NCI-H1436 treated with DMSO at 0.1 percent for 48 hours (cell line): ENCODE results near the gene TBC1D1.

Source experiments
- DNase-seq: peaks from one replicate; lab custom pipeline; 2025; lab: John Stamatoyannopoulos, UW

Gene TBC1D1

DNA sequence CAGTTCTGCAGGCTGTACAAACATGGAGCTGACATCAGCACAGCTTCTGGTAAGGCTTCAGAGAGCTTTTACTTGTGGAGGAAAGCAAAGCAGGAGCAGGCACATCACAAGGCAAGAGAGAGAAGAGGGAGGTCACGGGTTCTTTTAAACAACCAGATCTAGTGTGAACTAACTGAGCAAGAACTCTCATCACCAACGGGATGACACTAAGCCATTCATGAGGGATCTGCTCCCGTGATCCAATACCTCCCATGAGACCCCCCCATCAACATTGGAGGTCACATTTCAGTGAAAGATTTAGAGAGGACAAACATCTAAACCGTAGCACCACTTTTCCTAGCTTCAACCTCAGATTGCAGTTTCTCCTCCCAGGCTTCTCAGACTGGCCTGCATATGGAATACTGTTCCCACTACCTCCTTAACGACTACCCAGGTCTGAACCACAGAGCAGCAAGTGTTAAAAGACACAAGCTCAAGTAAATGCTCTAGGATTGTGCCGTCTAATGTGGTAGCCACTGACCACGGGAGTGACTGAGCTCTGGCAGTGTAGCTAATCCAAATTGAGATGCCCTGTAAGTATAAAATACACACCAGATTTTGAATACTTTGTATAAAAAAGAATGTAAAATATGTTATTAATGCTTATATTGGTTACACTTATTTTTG lies 262.0 kb downstream of the TBC1D1 start:
- DNase-seq: no peak

DNA sequence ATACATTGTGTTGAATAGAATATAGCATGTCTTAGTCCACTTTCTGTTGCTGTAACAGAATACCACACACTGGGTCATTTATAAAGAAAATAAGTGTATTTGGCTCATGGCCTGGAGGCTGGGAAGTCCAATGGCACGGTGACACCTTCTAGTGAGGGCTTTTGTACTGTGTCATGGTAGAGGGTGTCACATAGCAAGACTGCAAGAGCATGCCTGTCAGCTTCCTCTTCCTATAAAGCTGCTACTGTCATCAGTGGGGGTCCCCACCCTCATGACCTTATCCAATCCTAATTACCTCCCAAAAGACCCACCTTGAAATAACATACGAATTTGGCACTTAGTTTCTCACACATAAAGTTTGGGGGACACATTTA lies 262.5 kb downstream of the TBC1D1 start:
- DNase-seq: no peak

DNA sequence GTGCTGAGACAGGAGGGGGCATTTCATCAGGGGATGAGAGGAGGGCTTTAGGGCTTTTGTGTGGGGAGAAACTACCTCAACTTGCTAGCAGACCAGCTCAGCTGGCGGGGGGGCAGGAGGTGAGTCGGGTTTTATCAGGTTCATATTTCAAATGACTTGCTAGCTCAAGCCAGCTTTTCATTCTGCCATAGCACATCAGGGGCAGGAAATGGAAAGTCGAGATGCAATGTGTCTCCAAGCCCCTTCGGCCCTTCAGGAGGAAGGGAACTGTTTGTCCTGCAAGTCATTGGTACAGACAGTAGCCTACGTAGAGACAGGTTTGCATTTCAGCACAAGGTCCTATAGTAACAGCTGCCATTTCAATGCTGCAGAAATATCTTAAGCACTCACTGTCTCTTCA lies 263.4 kb downstream of the TBC1D1 start:
- DNase-seq: no peak

DNA sequence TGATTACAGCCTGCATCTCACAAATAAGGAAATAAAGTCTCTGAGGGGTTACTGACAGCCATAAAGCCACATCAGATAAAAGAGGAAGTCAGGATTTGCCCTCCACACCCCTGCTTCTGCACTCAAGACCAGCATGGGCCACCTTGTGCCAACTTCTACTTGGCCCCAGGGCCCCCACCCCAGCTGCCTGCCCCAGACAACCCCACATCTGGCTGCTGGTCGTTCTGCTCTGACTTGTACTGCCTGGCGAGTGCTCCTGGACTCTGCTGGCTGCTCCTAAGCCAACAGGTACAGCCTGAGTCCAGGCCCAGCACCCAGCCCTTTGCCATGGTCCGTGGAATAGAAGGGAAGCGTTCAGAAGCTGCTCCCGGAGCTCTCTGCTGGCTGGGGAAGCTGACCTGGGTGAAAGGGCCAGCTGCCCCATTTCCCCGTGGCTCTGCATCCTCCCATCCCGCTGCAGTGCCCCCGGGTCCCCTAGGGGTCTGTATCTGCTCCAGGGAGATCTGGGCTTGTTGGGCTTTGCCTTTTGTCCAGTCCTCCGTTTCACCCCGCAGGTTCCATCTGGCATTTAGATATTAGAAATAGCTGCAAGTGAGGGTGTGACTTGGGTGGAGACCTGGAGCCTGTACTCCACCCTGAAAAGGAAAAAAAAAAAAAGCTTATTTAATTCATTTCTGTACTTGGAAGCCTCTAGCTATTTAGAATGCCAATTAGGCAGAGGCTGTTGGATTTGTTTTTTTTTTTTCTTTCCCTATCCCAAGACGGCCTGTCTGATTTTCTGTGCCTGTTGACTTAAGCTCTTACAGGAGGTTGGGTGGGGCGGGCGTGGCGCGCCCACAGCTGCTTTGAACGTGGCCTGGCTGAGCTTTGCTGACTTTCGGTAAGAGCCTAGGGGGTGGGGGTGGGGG lies 264.1 kb downstream of the TBC1D1 start:
- DNase-seq: no peak

DNA sequence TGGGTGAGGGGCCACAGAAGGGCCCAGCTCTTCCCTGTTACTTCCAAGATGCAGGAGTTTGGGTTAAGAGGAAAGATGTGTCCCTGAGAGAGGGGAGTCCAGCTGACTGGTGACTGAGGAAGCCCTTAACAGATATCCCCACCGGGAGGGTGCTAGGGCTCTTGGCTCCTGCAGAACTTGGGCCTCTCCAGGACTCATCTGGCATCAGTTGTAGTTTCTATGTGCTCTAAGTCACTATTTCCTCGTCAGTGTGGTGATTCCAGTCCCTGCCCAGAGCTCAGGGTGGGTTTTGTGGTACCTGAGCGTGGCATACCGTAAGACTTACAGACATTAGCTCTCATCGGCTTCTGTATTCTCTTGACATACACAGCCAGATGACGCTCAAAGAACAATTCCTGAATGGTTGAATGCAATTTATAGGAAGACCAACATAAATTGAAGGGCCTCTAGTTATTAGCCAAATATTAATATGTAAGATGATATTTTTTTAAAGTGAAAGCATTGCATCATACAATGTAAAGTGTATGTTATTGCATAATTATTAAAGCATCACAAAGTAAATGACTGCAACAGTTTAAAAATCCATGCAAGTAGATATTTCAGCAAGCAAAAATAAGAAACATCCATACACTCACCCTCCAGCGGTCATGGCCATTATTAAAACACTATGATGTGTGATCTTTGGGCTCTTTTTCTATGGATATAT lies 264.9 kb downstream of the TBC1D1 start:
- DNase-seq: no peak

DNA sequence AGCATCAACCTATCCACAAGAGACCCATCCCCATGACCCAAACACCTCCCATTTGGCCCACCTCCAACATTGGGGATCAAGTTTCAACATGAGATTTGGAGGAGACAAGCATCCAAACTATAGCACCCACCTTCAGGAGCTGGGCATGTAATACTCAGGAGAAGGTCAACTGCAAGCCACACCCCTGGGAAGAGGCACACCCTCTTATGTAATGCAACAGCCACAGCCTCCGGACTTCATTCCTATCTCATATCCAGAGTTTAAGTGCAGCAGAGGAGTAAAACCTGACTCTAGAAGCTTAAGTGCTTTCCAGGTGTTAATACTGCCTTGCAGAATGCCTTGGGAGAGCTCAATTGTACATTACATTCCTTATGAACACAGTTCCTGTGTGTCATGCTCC lies 266.7 kb downstream of the TBC1D1 start:
- DNase-seq: no peak

DNA sequence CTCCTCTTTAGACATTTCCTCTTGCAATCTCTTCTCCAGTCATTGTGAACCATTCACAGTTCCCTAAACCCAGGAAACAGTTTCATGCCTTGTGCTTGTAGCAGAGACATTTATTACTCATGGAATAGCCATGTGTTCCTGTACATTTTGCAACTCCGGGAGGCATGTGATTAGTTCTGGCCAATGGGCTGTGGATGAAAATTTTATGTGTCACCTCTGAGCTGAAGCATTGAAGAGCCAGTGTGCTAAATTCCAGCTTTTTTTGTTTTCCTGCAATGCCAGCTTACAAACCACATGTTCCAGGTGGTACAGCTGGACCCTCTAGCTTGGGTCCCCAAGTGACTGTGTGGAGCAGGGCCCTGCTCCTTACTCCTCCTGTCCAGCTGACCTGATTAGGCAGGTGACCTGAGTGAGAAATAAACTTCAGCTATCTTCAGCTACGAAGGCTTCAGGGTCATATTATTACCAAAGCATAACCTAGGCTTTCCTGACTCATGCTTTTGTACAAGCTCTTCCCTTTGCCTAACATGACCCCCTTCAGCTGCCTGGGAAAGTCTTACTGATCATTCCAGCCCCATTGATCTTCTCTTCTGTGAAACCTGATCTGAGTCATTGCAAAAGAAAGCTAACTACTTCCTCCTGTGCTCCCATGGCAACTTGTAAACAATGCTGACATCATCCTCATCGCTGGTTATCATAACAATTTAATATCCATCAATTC lies 269.8 kb downstream of the TBC1D1 start:
- DNase-seq: peak; percentile 31

DNA sequence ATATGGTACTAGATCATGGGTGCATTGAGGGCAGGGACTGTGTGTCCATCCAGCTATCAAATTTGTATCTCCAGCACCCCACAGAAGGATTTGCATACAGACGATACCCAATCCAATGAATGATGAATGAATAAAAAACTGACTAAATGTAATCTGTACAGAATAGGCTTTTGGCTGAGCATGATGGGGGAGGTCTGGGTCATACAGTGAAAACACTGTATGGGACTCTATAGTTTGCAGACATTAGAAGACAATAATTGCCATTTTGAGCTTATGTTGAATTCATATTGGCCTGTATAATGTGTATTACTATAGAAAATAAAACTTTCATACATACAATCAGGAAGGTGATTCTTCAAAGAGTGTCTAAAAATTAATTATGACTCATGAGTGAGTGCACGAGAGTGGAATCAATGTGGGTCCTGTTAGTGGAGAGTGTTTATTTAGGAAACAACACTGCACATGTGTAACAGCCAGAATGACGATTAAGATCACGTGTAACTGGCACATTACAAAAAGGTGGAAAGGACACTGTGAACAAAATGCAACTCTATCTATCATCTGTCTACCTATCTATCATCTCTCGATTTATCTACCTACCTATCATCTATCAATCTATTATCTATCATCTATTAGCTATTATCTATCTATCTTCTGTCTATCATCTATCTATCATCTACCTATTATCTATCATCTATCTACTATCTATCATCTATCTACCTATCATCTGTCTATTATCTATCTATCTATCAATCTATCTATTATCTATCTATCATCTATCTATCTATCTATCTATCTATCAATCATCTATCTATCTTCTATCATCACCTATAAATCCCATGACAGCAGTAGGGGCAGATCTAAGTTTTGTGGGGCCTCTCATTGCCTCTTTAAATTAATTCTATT lies 270.6 kb downstream of the TBC1D1 start:
- DNase-seq: no peak

DNA sequence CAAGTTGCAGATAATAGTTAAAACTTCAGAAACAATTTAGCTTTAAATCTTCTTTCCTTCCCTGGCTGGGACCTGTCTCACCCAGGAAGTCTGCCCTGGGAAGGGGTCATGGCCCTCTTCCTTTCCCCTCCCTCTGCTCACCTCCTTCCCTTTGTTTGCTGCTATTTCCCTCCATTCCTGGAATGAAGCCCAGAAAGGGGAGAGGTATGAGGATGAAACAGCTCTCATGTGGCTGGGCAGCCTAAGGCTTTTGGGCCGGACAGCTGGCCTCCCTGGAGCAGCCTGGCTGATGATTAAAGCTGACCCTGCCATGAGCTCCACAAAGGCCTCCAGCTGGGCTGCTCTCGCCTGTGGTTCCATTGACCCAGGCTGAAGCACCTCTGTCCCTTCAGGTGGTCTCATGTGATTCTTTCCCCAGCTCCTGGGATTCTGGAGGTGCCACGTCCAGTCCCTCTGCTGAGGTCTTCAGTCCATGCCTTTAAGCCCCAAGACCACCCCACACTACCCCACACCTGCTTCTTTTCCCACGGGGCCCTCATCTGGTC lies 271.4 kb downstream of the TBC1D1 start:
- DNase-seq: no peak

DNA sequence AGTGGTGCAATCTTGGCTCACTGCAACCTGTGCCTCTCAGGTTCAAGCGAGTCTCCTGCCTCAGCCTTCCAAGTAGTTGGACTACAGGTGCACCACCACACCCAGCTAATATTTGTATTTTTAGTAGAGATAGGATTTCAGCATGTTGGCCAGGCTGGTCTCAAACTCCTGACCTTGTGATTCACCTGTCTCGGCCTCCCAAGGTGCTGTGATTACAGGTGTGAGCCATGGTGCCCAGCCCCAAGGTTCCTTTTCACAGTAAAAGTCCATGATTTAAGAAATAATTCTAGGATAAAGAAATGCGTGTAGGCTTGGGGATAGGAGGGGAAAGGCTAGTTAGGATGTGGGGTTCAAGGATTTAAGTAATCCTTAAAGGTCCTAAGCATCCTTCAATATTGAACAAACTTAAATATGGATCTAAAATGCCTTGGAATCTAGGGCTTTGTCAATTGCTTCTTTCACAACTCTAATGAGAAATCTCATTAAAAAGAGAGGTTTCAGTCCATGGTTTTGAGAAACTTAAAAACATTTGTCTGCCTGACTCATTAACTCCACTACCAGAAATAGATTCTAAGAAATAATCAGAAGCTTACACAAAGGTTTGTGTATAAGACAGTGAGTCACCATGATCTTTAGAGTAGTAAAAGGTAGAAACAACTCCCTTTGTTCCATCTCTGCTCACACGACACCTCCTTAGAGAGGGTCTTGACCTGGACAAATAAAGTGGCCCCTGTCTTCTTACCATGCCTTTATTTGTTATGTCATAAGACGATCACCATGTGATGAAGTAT lies 272.5 kb downstream of the TBC1D1 start:
- no peak for DNase-seq

DNA sequence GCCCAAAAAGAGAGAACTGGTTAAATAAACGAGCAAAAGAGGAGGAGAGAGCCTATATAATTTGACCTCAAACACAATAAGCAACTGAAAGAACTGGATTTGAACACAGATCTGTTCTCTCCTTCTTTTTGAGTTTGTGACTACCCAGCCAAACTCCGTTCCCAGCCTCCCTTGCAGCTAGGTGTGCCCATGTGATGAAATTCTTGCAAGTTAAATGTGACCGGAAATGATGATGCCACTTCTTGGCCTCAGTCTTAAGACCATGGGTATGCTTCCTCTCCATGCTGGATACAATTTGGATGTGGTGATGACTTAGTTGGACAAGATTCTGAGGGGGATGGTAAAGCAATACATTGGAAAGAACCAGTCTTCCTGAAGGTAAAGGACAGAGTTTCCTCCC lies 273.5 kb downstream of the TBC1D1 start:
- no peak for DNase-seq

DNA sequence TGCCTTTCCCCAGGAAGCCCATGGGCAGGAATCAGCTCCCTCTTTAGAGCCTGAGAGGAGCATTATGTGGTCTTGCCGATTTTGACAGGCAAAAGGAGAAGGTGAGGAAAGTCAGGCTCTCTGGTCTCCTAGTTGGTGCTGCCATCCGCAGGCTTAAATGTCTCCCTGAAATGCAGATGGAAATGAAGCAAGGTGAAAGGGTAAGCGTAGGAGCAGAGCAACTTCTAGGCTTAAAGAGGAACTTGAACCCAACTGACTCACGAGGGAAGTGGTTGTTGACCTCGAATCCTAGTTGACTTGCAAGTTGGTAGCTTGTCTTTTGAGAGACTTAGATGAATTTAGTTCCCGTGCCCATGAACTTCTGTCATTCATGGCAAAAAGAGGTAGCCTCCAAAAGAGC lies 275.2 kb downstream of the TBC1D1 start:
- no peak for DNase-seq

DNA sequence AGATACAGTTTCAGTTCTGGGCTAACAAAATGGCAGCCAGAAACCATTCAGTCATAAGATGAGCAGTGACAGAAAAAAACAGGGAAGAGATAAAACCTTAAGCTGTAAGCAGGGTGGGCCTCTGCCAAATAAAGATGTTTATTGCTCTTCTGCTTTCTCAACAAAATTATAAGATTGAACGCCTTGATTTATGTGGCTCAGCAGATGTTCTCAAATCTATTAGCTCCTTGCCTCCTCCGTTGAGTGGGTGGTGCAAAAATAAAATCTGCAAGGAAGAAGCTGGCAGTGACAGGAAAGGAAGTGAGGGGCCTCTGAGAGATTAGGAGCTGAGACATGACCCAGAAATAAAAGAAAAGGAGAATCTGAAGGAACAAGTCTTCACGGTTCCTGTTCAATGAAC lies 275.9 kb downstream of the TBC1D1 start:
- DNase-seq: no peak

DNA sequence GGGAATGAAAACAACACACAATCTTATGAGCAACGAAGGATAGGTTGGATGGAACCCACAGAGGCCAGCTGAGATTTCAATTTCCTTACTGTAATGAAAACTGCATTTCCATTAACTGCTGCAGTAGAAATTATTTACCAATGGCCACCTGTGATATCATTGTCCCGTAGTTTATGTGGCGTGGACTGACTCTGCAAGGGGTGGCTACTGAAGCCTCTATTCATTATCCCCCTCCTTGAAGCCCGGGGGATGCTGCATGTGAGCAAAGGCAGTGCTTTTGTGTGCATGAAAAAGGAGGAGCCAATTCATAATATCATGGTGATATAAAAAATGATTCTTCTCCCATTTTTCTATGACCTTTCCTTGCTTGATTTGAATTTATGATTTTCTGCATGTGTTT lies 277.1 kb downstream of the TBC1D1 start:
- DNase-seq: no peak

DNA sequence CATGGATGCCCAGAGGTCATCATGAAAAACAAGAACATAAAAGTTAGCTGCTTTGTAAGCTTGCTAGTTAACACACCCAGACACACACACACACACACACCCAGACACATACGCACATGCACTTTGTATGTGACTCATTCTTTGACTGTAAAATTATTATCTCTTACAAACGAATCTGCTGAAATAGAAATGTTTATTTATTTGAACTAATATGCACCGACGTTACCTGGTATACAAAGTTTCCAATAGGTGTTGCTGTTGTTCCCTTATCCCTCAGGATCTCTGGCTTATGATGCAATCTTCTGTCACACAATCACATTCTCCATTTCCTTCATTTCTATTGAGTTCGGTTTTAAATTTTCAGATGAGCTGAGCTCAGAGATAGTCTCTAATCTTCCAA lies 278.6 kb downstream of the TBC1D1 start:
- no peak for DNase-seq

DNA sequence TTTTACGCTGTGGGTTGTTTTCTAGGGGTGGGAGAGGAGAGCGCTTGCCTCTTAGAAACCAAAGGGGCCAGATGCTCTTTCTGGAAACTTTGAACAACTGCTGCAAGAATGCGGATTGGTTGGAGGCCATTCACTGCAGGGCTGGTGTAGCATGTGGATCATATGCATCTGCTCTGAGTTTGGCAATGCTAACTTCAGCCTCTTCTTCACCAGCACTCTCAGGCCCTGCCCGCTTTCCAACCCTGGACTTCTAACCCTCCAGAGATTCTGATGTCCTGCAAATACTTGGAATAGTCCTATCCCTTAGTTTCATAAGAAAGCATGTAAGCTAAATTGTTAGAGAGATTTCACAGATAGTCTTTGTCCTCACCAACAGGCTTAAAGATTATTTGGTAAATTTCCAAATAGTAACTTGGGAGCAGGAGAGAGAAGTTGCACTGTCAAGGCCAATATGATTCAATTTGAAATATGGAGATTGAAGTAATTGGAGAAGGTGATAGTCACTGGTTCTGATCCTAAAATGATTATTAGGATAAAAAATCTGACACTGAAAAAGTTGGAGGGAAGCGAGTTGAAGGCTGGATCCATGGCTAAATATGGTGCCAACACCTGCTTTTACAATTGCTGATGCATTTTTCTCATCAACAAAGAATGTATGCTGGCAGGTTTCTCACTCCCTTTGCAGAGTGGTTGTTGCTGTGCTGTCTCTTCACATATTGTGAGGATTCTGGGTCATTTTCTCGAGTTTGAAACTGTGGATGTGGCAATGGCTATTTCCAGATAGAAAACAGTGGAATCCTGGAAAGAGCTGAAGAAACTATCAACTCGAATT lies 279.7 kb downstream of the TBC1D1 start:
- DNase-seq: no peak

DNA sequence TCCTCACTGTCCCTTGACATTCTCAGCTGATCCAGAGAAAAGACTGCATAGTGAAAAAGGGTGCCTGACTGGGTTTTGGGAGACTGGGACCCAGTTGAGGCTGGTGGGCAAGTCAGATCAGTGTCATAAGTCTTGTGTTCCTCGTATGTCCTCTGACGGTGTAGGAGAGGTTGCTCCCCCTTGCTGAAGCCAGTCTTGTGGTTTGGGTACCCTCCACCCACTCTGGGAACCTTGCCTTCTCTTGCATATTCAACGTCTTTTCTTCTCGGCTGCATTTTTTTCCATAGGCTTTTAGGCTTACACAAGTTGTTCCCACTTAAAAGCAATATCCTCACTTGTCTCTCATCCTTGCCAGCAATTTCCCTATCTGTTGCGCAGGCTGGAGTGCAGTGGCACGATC lies 281.2 kb downstream of the TBC1D1 start:
- no peak for DNase-seq

DNA sequence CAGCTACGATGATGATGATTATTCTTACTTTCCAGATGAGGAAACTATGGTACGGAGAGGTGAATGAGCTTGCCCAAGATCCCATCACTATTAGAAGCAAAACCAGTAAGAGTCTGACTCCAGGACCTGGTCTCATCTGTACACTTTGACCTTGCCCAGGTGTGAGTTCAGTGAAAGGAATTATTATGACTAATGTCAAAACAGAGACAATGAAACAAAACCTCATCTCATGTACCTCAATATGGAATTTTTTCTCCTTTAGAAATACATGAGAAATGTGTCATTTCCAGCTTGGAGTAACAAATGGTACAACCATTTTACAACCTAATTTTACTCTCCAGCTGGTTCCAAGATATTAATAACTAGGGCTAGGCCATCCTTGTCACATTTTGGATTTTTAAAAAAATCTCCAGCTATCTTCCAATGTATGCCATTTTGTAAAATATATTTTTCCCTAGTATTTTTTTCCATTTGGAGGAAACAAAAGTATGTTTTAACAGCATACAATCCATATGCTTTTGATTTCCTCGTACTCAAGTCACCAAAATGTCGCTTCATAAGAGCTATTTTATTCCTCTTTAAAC lies 283.1 kb downstream of the TBC1D1 start:
- DNase-seq: no peak

DNA sequence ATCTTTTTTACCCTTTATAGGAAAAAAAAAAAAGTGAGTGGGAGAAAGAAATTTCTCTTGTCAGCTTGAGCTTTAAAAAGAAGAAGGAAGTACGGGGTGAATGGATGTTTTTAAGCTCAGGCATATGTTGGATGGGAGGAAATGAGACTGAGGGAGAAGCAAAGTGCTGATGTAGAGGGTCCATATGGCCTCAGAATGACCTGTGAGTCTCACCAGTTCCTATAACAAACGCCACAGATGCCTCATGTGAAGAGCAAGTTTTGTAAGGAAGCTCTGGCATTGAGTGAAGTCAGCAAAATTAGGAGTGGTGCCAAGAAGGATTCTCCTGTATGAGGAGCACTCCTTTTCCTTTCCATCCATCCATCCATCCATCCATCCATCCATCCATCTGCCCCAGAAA lies 283.9 kb downstream of the TBC1D1 start:
- no peak for DNase-seq
